Right renal cortex interstitium (tissue), 3 donors: ENCODE results near the gene CREBZF. TPM values are rescaled to one million over a fixed set of nuclear protein-coding genes. Genes with fewer than 3 reads are reported as not detected.
"Not testable (repeated sequence)": the region's sequence is repeated elsewhere in the genome, so short reads cannot be mapped to it uniquely, and the experiment has no call there.

Source experiments
- DNase-seq, 3 donors: peaks; one replicate each; pipeline ENCODE4 v3.0.0-alpha.2; 2013; ENCODE audit warnings: low read depth in 3 of 3, low spot score in 2 of 3
- polyA plus RNA-seq, 3 donors: library from polyadenylated mRNA; unstranded; fragments of 120-200 nt; gene quantifications; one replicate each; pipeline ENCODE4 v1.2.1, GENCODE V29; 2013; ENCODE audit not compliant: insufficient read length in 3 of 3

CREBZF gene
- polyA plus RNA-seq, 3 donors, result 94.2 to 116 (median 103) TPM

GRCh38 chr11:85627998-85628770 lies 36.7 kb downstream of the CREBZF start, which contains the start of gene TMEM126B:
Gene TMEM126B, plus strand, starts transcription at chr11:85628593. Its CDS starts 15 bp downstream, at chr11:85628608.
- DNase-seq, result peak; percentile 91 to 95 (median 91)

- peak in 1 of 3 donors; percentile 18 for DNase-seq
These were observed 37.5 kb downstream of the CREBZF start, which contains the start of gene DLG2 for GRCh38 chr11:85627332-85627997. Gene DLG2, minus strand, starts transcription at chr11:85627344.

GRCh38 chr11:85626496-85626895 lies 38.4 kb downstream of the CREBZF start:
- no peak for DNase-seq

GRCh38 chr11:85620256-85620655 lies 44.7 kb downstream of the CREBZF start:
- DNase-seq, result no peak

GRCh38 chr11:85619499-85619898 lies 45.4 kb downstream of the CREBZF start:
- DNase-seq, result no peak

- DNase-seq, result not testable (repeated sequence)
These were observed 53.3 kb downstream of the CREBZF start for GRCh38 chr11:85611643-85612042.

Other genes starting within 250 kb of the CREBZF start
- 10 to 100 TPM; 11.5 to 14.0 (median 13.3) TPM for gene DLG2, start 37.8 kb downstream of the CREBZF start, polyA plus RNA-seq
- 10 to 100 TPM; 70.4 to 75.5 (median 72.2) TPM for gene TMEM126B, start 36.5 kb downstream of the CREBZF start, polyA plus RNA-seq
- gene TMEM126A, start 17.2 kb downstream of the CREBZF start, polyA plus RNA-seq, result 10 to 100 TPM; 35.1 to 38.9 (median 38.3) TPM
- gene CCDC89, start 21.1 kb upstream of the CREBZF start, polyA plus RNA-seq, result 1 to 10 TPM; 4.4 to 5.7 (median 4.6) TPM
- gene SYTL2, start 146.0 kb upstream of the CREBZF start, polyA plus RNA-seq, result 10 to 100 TPM; 69.4 to 76.6 (median 69.6) TPM
- not detected for gene CCDC83, start 190.3 kb upstream of the CREBZF start, polyA plus RNA-seq